Gastrocnemius medialis (tissue), 4 donors: Measurements from ENCODE around the gene SASH3.

Experiments used
- CTCF ChIP-seq, 5 experiments: fragments of 450-650 bp in 3 of 5; fragments of 200-600 bp in 2 of 5; sonication (generic) in 2 of 5; IDR thresholded peaks in 4 of 5; conservative IDR thresholded peaks in 1 of 5; 1 replicate in 4 of 5; 2 replicates in 1 of 5; pipeline ENCODE4 v1.5.1; 2016 to 2019; ENCODE audit warnings: antibody characterized with exemption in 5 of 5, mild to moderate bottlenecking in 3 of 5, moderate library complexity in 3 of 5
- POLR2A ChIP-seq, 2 donors: fragments of 450-650 bp; IDR thresholded peaks; one replicate each; pipeline ENCODE4 v1.6.1; 2017; ENCODE audit warnings: antibody characterized with exemption in 2 of 2, mild to moderate bottlenecking in 2 of 2, moderate library complexity in 2 of 2

- TF ChIP-seq CTCF (IDR thresholded peaks at IDR 0.05 in 4 of 5, conservative IDR thresholded peaks at IDR 0.05 in 1 of 5) (no peak), POLR2A (IDR thresholded peaks at IDR 0.05) (no peak)
Observed at GRCh38 chrX:129750971-129751370, 28.8 kb upstream of the SASH3 start.
